Raji (cell line): ENCODE measurements around the gene FAM177A1.

ENCODE experiments used
- POLR2A ChIP-seq: IDR thresholded peaks from 2 replicates; pipeline ENCODE4 v1.6.1; 2011; ENCODE audit warnings: low read depth, low read length, control low read depth; ENCODE audit not compliant: insufficient read depth

Gene FAM177A1

GRCh38 chr14:35046048-35046750 is at the start of gene FAM177A1:
Gene FAM177A1 (plus strand): TSS chr14:35046272. CDS start chr14:35046464, 192 bp downstream.
- TF ChIP-seq POLR2A = peak; percentile 92

GRCh38 chr14:34997762-34998161 is 48.3 kb upstream of the FAM177A1 start:
- TF ChIP-seq POLR2A = no peak

DNA sequence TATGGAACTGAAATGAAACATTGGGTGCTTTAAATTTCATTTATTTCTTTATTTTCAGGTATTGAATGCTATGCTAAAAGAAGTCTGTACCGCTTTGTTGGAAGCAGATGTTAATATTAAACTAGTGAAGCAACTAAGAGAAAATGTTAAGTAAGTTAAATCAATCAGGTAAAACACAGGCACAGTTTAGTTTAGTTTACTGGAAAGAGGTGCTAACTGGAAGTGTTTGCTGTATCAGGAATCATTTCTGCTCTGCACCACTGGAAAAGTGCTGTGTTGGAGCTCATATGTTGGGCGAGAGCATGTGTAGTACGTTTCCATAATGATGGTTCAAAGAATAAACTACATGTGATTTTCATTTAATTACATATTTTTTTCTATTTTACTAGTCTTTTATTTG is 46.6 kb upstream of the FAM177A1 start:
- TF ChIP-seq POLR2A = no peak

GRCh38 chr14:35001621-35002020 is 44.5 kb upstream of the FAM177A1 start:
- TF ChIP-seq POLR2A = no peak

DNA sequence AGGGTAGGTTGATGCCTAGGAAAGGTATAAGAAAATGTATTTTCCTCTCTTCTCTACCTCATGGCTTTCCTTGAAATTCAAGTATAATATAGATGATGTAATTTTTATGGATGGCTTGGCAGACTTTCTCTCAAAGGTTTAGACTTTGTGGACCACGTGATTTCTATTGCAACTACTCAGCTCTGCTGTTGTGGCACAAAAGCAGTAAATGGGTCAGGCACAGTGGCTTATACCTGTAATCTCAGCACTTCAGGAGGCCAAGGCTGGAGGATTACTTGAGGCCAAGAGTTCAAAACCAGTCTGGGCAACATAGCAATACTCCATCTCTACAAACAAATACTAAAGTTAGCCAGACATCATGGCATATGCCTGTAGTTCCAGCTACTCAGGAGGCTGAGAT is 41.2 kb upstream of the FAM177A1 start:
- no peak for TF ChIP-seq POLR2A

- no peak for TF ChIP-seq POLR2A
Observed at GRCh38 chr14:35016568-35016967, 29.5 kb upstream of the FAM177A1 start.

GRCh38 chr14:35020713-35021112 is 25.4 kb upstream of the FAM177A1 start:
- TF ChIP-seq POLR2A = no peak

DNA sequence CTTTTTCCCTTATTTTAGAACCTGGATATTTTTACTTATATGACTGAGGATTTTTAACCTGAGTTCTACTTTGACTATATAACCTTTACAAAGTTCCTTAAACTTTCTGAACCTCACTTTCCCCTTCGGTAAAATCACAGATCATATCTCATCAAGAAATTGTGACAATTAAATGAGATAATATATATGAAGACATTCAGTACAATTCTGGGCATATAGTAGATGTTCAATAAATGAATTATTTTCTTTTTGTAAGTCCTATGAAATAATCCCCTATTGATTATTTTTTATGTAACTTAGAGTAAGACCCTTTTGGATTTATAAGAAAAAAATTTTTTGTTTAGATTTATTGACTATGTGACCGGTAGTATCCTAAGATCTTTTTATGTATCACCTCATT is 17.6 kb upstream of the FAM177A1 start:
- no peak for TF ChIP-seq POLR2A

- TF ChIP-seq POLR2A = no peak
Observed at GRCh38 chr14:35032562-35032961, 13.5 kb upstream of the FAM177A1 start.

DNA sequence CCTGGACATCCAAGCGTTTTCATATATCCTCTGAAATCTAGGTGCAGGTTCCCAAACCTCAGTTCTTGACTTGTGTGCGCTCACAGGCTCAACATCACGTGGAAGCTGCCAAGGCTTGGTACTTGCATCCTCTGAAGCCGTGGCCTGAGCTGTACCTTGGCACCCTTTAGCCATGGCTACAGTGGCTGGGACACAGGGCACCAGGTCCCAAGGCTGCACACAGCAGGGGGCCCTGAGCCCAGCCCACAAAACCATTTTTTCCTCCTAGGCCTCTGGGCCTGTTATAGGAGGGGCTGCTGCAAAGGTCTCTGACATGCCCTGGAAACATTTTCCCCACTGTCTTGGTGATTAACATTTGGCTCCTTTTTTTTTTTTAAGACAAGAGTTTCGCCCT is 11.6 kb upstream of the FAM177A1 start:
- TF ChIP-seq POLR2A = no peak

GRCh38 chr14:35042632-35043031 is 3.4 kb upstream of the FAM177A1 start:
- TF ChIP-seq POLR2A = no peak

- TF ChIP-seq POLR2A = no peak
Observed at GRCh38 chr14:35043046-35043445, 3.0 kb upstream of the FAM177A1 start.

- no peak for TF ChIP-seq POLR2A
Observed at GRCh38 chr14:35044939-35045797, 904 bp upstream of the FAM177A1 start.

DNA sequence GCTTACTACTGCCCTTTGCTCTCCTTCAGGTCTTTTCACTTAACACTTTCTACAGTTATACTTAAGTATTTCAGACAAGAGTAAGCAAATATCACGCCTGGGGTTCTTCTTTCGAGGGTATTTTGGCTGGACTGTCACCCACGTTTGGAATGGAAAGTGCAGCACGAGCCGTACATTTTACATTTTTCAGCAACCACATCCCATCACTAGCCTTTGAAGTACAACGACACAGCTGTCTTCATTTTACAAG is 349 bp upstream of the FAM177A1 start:
- no peak for TF ChIP-seq POLR2A

DNA sequence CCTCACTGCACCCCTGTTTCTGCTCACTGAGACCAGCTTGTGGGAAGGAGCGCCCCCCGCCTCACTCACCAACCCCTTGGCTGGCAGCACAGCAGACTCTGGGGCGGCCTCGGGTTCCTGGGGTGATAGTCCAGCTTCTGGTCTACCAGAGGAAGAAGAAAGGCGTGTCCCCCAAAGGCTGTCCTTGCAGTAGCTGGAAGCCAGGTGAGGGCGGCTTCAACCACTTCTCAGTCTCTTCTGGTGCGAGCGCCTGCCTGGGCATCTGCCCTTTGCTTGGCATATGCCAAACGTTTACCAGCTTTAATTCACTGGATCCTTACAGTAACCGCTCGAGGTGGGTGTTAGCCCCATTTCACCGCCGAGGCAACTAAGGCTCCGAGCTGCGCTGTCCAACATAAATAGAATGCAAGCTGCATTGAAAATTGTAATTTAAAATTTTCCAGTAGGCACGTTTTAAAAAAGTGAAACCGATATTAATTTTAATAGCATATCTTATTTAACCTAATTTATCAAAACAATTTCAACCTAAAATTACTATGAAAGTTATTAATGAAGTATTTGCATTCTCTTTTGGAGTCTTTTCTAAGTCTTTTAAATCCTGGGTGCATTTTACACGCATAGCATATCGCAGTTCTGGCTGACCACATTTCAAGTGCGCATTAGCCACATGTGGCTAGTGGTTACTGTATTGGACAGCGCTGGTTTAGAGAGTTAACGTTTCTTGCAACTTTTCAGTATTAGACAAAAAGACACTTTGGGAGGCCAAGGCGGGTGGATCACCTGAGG is 872 bp downstream of the FAM177A1 start:
- TF ChIP-seq POLR2A = no peak

GRCh38 chr14:35047976-35048513 is 2.0 kb downstream of the FAM177A1 start:
- TF ChIP-seq POLR2A = no peak

DNA sequence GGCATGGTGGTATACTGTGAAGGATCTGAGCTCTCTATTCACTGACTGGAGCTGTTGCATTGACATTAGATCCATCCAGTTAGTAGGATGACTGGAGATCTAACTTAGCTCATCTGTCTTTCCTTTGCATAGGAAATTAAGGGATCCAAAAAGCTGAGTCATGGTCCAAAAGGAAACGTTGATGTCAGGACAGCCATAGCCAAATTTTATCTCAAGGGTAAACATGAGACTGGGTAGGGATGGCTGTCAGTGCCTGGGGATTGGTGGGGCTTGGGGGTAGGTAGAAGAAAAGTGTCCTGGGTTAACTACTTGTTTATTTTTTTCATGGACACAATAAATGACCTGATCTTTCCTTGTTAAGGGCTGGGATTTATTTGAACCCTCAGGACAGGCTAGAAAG is 4.6 kb downstream of the FAM177A1 start:
- TF ChIP-seq POLR2A = no peak
